GM21381 (cell line): ENCODE results near the gene FICD.
"Not testable (repeated sequence)": the region's sequence is repeated elsewhere in the genome, so short reads cannot be mapped to it uniquely, and the experiment has no call there.

Experiments
- ATAC-seq: cut with Tn5 transposase; IDR thresholded peaks from one replicate; pipeline ENCODE4 v1.9.1; 2021; ENCODE audit warnings: mild to moderate bottlenecking, moderate library complexity; ENCODE audit not compliant: unreplicated experiment

FICD gene

GRCh38 chr12:108514973-108515814 lies at the start of gene FICD:
FICD (plus strand) TSS chr12:108515277; CDS start chr12:108516973, 1,696 bp downstream.
- ATAC-seq = peak; percentile 79

GRCh38 chr12:108465417-108465816 lies 49.7 kb upstream of the FICD start:
- no peak for ATAC-seq

- no peak for ATAC-seq
Measured at GRCh38 chr12:108468196-108468968, 46.7 kb upstream of the FICD start.

- ATAC-seq = no peak
Measured at GRCh38 chr12:108473400-108474055, 41.5 kb upstream of the FICD start.

GRCh38 chr12:108475396-108475795 lies 39.7 kb upstream of the FICD start:
- ATAC-seq = no peak

- no peak for ATAC-seq
Measured at GRCh38 chr12:108477055-108477880, 37.8 kb upstream of the FICD start.

- no peak for ATAC-seq
Measured at GRCh38 chr12:108477881-108478259, 37.2 kb upstream of the FICD start.

- no peak for ATAC-seq
Measured at GRCh38 chr12:108478611-108479206, 36.4 kb upstream of the FICD start.

- no peak for ATAC-seq
Measured at GRCh38 chr12:108479364-108480070, 35.6 kb upstream of the FICD start.

- no peak for ATAC-seq
Measured at GRCh38 chr12:108482717-108483212, 32.3 kb upstream of the FICD start.

- no peak for ATAC-seq
Measured at GRCh38 chr12:108483213-108484059, 31.6 kb upstream of the FICD start.

- ATAC-seq = no peak
Measured at GRCh38 chr12:108484431-108484830, 30.6 kb upstream of the FICD start.

GRCh38 chr12:108484845-108485244 lies 30.2 kb upstream of the FICD start:
- ATAC-seq = no peak

GRCh38 chr12:108485371-108485770 lies 29.7 kb upstream of the FICD start:
- not testable (repeated sequence) for ATAC-seq

GRCh38 chr12:108487029-108487428 lies 28.0 kb upstream of the FICD start:
- not testable (repeated sequence) for ATAC-seq

- ATAC-seq = no peak
Measured at GRCh38 chr12:108491256-108491655, 23.8 kb upstream of the FICD start.

GRCh38 chr12:108495054-108495453 lies 20.0 kb upstream of the FICD start:
- ATAC-seq = no peak

GRCh38 chr12:108495823-108496579 lies 19.1 kb upstream of the FICD start:
- no peak for ATAC-seq
